ENCODE results near the gene HIBCH.
"Not testable (repeated sequence)": the region's sequence is repeated elsewhere in the genome, so short reads cannot be mapped to it uniquely, and the experiment has no call there.

The HIBCH gene

GRCh38 chr2:190343089-190343535, 23.5 kb upstream of the HIBCH start:
- DNase-seq (ENCODE audit: low read depth), result no peak

- no peak for DNase-seq (ENCODE audit: low read depth)
These were observed 23.0 kb upstream of the HIBCH start for GRCh38 chr2:190342611-190343010.

GRCh38 chr2:190340369-190340768, 20.7 kb upstream of the HIBCH start:
- peak; percentile 67 for DNase-seq (ENCODE audit: low read depth)

- DNase-seq (ENCODE audit: low read depth), result no peak
These were observed 19.8 kb upstream of the HIBCH start for GRCh38 chr2:190339394-190339793.

- DNase-seq (ENCODE audit: low read depth), result no peak
These were observed 18.8 kb upstream of the HIBCH start for GRCh38 chr2:190338453-190338852.

GRCh38 chr2:190336420-190336819, 16.8 kb upstream of the HIBCH start:
- no peak for DNase-seq (ENCODE audit: low read depth)

- DNase-seq (ENCODE audit: low read depth), result not testable (repeated sequence)
These were observed 16.0 kb upstream of the HIBCH start for GRCh38 chr2:190335584-190335983.

GRCh38 chr2:190335225-190335559, 15.6 kb upstream of the HIBCH start:
- DNase-seq (ENCODE audit: low read depth), result no peak

- DNase-seq (ENCODE audit: low read depth), result no peak
These were observed 15.0 kb upstream of the HIBCH start for GRCh38 chr2:190334479-190335224.

GRCh38 chr2:190333928-190334327, 14.3 kb upstream of the HIBCH start:
- no peak for DNase-seq (ENCODE audit: low read depth)

GRCh38 chr2:190333395-190333794, 13.8 kb upstream of the HIBCH start:
- no peak for DNase-seq (ENCODE audit: low read depth)

GRCh38 chr2:190328573-190329147, 9.0 kb upstream of the HIBCH start:
- DNase-seq (ENCODE audit: low read depth), result peak; percentile 37

GRCh38 chr2:190327867-190328572, 8.4 kb upstream of the HIBCH start:
- DNase-seq (ENCODE audit: low read depth), result no peak

- no peak for DNase-seq (ENCODE audit: low read depth)
These were observed 6.0 kb upstream of the HIBCH start for GRCh38 chr2:190325588-190325987.

- DNase-seq (ENCODE audit: low read depth), result no peak
These were observed 3.8 kb upstream of the HIBCH start for GRCh38 chr2:190323406-190323805.

- no peak for DNase-seq (ENCODE audit: low read depth)
These were observed 1.1 kb upstream of the HIBCH start for GRCh38 chr2:190320696-190321095.

- DNase-seq (ENCODE audit: low read depth), result peak; percentile 33
These were observed 583 bp downstream of the HIBCH start for GRCh38 chr2:190318931-190319554.

- peak; percentile 16 for DNase-seq (ENCODE audit: low read depth)
These were observed 1.1 kb downstream of the HIBCH start for GRCh38 chr2:190318514-190318913.

- DNase-seq (ENCODE audit: low read depth), result no peak
These were observed 4.4 kb downstream of the HIBCH start for GRCh38 chr2:190315273-190315672.

- no peak for DNase-seq (ENCODE audit: low read depth)
These were observed 5.7 kb downstream of the HIBCH start for GRCh38 chr2:190313880-190314279.

- DNase-seq (ENCODE audit: low read depth), result not testable (repeated sequence)
These were observed 7.0 kb downstream of the HIBCH start for GRCh38 chr2:190312635-190313025.

GRCh38 chr2:190311893-190312634, 7.6 kb downstream of the HIBCH start:
- no peak for DNase-seq (ENCODE audit: low read depth)
